ENCODE data around the gene ETV6. TPM values are rescaled to one million over a fixed set of nuclear protein-coding genes. Genes with fewer than 3 reads are reported as not detected.

The ETV6 gene
- total and polyA plus RNA-seq, 2 of the 8 experiments (the other 6 are each of a cell fraction or from before 2014, with no cell fraction given) = 5.5 to 23.9 TPM

DNA sequence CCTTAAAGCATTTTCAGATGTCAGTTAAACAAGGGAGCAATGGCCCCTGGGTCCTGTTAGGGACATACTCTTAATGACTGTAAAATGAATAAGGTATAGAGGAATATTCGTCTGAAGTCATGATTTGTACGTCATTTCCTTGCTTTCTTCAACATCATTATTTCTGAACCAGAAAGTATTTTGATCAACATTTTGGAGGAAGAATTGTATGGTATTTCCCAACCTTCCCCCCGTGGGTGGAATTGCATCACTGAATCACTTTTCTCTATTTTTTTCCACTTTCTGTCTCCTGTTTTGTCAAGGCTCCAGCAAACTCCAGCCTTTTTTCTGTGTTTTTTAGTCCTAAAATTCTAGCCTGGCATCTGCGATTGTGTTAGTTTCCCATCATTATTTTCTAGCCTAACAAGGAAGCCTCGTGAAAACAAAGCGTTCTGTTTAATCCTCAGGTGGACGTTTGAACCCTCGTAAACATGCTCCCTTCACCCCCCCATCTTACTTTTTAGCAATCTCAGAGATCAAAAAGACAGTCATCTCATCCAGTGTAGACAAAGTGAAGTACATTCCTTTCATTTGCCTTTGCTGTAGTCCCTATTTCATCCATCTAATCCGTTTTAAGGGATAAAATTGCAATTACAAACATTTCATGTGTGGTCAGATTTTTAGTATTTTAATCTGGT lies 62.3 kb downstream of the ETV6 start:
- no peaks in the 10 kb centered on the region for H3K36me3 ChIP-seq (ENCODE audit: control insufficient read depth in 2 of 4, insufficient read depth in 4 of 4, low read length in 3 of 4)
- H3K9ac ChIP-seq (replicated peaks in 1 of 4; ENCODE audit: extremely low read depth in 1 of 4, low read depth in 3 of 4, low read length in 3 of 4) = no peak overlapping the region
- H4K91ac ChIP-seq (replicated peaks; ENCODE audit: insufficient read length, low read length) = no peak overlapping the region
- H2AK5ac ChIP-seq (ENCODE audit: low read depth, low read length) = no peak overlapping the region
- no peak overlapping the region for H3K23ac ChIP-seq (ENCODE audit: insufficient read length)
- no peak overlapping the region for H2BK5ac ChIP-seq (ENCODE audit: low read depth, low read length)
- H3K27me3 ChIP-seq (replicated peaks in 1 of 4; ENCODE audit: control insufficient read depth in 3 of 4, extremely low read depth in 1 of 4, insufficient read depth in 3 of 4, low read length in 3 of 4) = no peaks in the 10 kb centered on the region
- no peak overlapping the region for H3K4ac ChIP-seq (replicated peaks; ENCODE audit: insufficient read length, low read depth, low read length)
- no peak overlapping the region for H2AFZ ChIP-seq (ENCODE audit: low read length)
- ChIA-PET CTCF (ENCODE audit: partially characterized antibody) (no interaction called here), POLR2A (ENCODE audit: partially characterized antibody) (interaction anchor here (0.6 kb wide), 1 partner anchor 74 kb away, joined by 3 read pairs; no protein-coding TSS in a partner anchor)
- WGBS, 2 experiments (ENCODE audit: extremely low coverage in 1 of 2, insufficient coverage in 1 of 2, insufficient read length in 1 of 2, insufficient replicate concordance in 2 of 2, low coverage in 1 of 2, low lambda C conversion rate in 2 of 2, missing lambda C conversion rate in 1 of 2) = 91% methylated on average over 9 of the region's 9 CpGs; no CpG with 5 or more reads in 1 of the 2 experiments
- no peak overlapping the region for H2BK15ac ChIP-seq (ENCODE audit: low read length)
- no peak overlapping the region for H3K14ac ChIP-seq (ENCODE audit: insufficient read length)
- H3K56ac ChIP-seq (replicated peaks; ENCODE audit: insufficient read length, low read depth, low read length) = no peak overlapping the region
- H3K18ac ChIP-seq (ENCODE audit: extremely low read depth, low read length) = no peak overlapping the region
- peaks cover 0 to 4% (median under 1%) of the 10 kb centered on the region in 4 experiments; a peak in 3 of 7 replicates for H3K4me1 ChIP-seq (replicated peaks in 1 of 4; ENCODE audit: control insufficient read depth in 3 of 4, insufficient read depth in 4 of 4, low read length in 3 of 4)
- H3K27ac ChIP-seq (ENCODE audit: low read depth, low read length) = no peak overlapping the region
- H4K8ac ChIP-seq (ENCODE audit: extremely low read depth, insufficient read depth, low read length) = no peak overlapping the region
- no peak overlapping the region for H3K4me2 ChIP-seq (ENCODE audit: insufficient read depth in 1 of 2, low read depth in 2 of 2, low read length in 2 of 2)
- no peak overlapping the region for H4K5ac ChIP-seq (ENCODE audit: insufficient read length, low read depth, low read length)
- no peaks in the 10 kb centered on the region for H3K9me3 ChIP-seq (ENCODE audit: insufficient read depth in 2 of 2, low read depth in 1 of 2, low read length in 1 of 2)
- no peak overlapping the region for H2BK12ac ChIP-seq (ENCODE audit: low read depth, low read length)
- DNase-seq (ENCODE audit: low read depth in 1 of 2, low spot score in 2 of 2) = no peak
- no peak for FAIRE-seq
- H2BK20ac ChIP-seq (ENCODE audit: low read length) = no peak overlapping the region
- no peaks in the 10 kb centered on the region for H3K23me2 ChIP-seq (ENCODE audit: low read depth, low read length)
- peaks cover 11% of the 10 kb centered on the region; the same call in 1 of the 2 replicates for H3K79me1 ChIP-seq (ENCODE audit: low read depth, low read length)
- 0 out of 4 replicates have a peak, but pooled peaks cover 0 to 5% of the 10 kb centered on the region in 2 experiments for H3K79me2 ChIP-seq (ENCODE audit: control insufficient read depth in 1 of 2, insufficient read depth in 2 of 2, low read length in 2 of 2)
- H2BK120ac ChIP-seq (replicated peaks; ENCODE audit: low read depth, low read length) = no peak overlapping the region
- peaks cover 0 to 4% of the 10 kb centered on the region in 2 experiments for H4K20me1 ChIP-seq (replicated peaks in 1 of 2; ENCODE audit: control insufficient read depth in 1 of 2, insufficient read depth in 2 of 2, low read length in 2 of 2)
- no peak overlapping the region for H3K4me3 ChIP-seq (ENCODE audit: extremely low read depth in 1 of 4, insufficient read depth in 2 of 4, low read depth in 3 of 4, low read length in 4 of 4)
- TF ChIP-seq JUND (IDR thresholded peaks at IDR 0.05; ENCODE audit: low read length) (no peak), EGR1 (IDR thresholded peaks at IDR 0.05; ENCODE audit: borderline replicate concordance, low read depth, low read length) (no peak)

Data from H1 (cell line).